ENCODE measurements around the gene C1orf159. TPM values are rescaled to one million over a fixed set of nuclear protein-coding genes. Genes with fewer than 3 reads are reported as not detected.

The C1orf159 gene
- total and polyA plus RNA-seq, 9 of the 15 experiments (the other 6 are each of a cell fraction or from before 2014, with no cell fraction given) = 0.28 to 54.9 (median 10.6) TPM

- WGBS (ENCODE audit: insufficient coverage, low coverage, missing lambda C conversion rate) = 9% methylated on average over 12 of the region's 12 CpGs
- TF ChIP-seq, protein P1, sequence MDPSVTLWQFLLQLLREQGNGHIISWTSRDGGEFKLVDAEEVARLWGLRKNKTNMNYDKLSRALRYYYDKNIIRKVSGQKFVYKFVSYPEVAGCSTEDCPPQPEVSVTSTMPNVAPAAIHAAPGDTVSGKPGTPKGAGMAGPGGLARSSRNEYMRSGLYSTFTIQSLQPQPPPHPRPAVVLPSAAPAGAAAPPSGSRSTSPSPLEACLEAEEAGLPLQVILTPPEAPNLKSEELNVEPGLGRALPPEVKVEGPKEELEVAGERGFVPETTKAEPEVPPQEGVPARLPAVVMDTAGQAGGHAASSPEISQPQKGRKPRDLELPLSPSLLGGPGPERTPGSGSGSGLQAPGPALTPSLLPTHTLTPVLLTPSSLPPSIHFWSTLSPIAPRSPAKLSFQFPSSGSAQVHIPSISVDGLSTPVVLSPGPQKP (CRISPR knock-in tag; IDR thresholded peaks at IDR 0.05) = 0 out of 2 replicates have a peak, but pooled peaks have one; percentile 60
- no peak for TF ChIP-seq PRPF4 (IDR thresholded peaks at IDR 0.05; ENCODE audit: insufficient read depth, low read depth, low read length, poor library complexity, severe bottlenecking)
- no peak for TF ChIP-seq SMARCA5 (IDR thresholded peaks at IDR 0.05)
- TF ChIP-seq GTF2F1 (IDR thresholded peaks at IDR 0.05; ENCODE audit: low read depth, low read length) = no peak
- TF ChIP-seq ZNF778 (CRISPR knock-in tag; IDR thresholded peaks at IDR 0.05) = no peak
- TF ChIP-seq, protein P2, sequence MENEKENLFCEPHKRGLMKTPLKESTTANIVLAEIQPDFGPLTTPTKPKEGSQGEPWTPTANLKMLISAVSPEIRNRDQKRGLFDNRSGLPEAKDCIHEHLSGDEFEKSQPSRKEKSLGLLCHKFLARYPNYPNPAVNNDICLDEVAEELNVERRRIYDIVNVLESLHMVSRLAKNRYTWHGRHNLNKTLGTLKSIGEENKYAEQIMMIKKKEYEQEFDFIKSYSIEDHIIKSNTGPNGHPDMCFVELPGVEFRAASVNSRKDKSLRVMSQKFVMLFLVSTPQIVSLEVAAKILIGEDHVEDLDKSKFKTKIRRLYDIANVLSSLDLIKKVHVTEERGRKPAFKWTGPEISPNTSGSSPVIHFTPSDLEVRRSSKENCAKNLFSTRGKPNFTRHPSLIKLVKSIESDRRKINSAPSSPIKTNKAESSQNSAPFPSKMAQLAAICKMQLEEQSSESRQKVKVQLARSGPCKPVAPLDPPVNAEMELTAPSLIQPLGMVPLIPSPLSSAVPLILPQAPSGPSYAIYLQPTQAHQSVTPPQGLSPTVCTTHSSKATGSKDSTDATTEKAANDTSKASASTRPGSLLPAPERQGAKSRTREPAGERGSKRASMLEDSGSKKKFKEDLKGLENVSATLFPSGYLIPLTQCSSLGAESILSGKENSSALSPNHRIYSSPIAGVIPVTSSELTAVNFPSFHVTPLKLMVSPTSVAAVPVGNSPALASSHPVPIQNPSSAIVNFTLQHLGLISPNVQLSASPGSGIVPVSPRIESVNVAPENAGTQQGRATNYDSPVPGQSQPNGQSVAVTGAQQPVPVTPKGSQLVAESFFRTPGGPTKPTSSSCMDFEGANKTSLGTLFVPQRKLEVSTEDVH (IDR thresholded peaks at IDR 0.05; ENCODE audit: low read depth, partially characterized antibody) = no peak
- peak; percentile 24; the same call in 1 of the 2 replicates for TF ChIP-seq USF1 (CRISPR knock-in tag; IDR thresholded peaks at IDR 0.05)
- peak; percentile 15 for TF ChIP-seq PCBP1 (IDR thresholded peaks at IDR 0.05; ENCODE audit: low read depth, low read length, poor library complexity, severe bottlenecking)
- TF ChIP-seq, protein P3, sequence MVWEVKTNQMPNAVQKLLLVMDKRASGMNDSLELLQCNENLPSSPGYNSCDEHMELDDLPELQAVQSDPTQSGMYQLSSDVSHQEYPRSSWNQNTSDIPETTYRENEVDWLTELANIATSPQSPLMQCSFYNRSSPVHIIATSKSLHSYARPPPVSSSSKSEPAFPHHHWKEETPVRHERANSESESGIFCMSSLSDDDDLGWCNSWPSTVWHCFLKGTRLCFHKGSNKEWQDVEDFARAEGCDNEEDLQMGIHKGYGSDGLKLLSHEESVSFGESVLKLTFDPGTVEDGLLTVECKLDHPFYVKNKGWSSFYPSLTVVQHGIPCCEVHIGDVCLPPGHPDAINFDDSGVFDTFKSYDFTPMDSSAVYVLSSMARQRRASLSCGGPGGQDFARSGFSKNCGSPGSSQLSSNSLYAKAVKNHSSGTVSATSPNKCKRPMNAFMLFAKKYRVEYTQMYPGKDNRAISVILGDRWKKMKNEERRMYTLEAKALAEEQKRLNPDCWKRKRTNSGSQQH (CRISPR knock-in tag; IDR thresholded peaks at IDR 0.05) = no peak
- TF ChIP-seq, protein P4, sequence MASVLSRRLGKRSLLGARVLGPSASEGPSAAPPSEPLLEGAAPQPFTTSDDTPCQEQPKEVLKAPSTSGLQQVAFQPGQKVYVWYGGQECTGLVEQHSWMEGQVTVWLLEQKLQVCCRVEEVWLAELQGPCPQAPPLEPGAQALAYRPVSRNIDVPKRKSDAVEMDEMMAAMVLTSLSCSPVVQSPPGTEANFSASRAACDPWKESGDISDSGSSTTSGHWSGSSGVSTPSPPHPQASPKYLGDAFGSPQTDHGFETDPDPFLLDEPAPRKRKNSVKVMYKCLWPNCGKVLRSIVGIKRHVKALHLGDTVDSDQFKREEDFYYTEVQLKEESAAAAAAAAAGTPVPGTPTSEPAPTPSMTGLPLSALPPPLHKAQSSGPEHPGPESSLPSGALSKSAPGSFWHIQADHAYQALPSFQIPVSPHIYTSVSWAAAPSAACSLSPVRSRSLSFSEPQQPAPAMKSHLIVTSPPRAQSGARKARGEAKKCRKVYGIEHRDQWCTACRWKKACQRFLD (CRISPR knock-in tag; IDR thresholded peaks at IDR 0.05) = no peak
- peaks cover 69 to 82% of the 10 kb centered on the region in 2 experiments for H3K27me3 ChIP-seq (ENCODE audit: control insufficient read depth in 2 of 2, insufficient read depth in 2 of 2, low read length in 2 of 2)
- no peaks in the 10 kb centered on the region for H3K79me2 ChIP-seq (ENCODE audit: control insufficient read depth, insufficient read depth, low read length)
- no TSS peak for BruUV-seq (replicated peaks)
- H3K27ac ChIP-seq (ENCODE audit: extremely low read depth, low read depth, low read length) = no peak overlapping the region
- H3K9me1 ChIP-seq (ENCODE audit: control insufficient read depth, insufficient read depth, low read length) = no peaks in the 10 kb centered on the region
- H2AFZ ChIP-seq (ENCODE audit: low read depth, low read length) = no peak overlapping the region
- no peak for ATAC-seq
- no peaks in the 10 kb centered on the region for H3K36me3 ChIP-seq (ENCODE audit: control insufficient read depth, insufficient read depth, low read length)
- CTCF ChIA-PET (ENCODE audit: low intra/inter-chr PET ratio) = no interaction called here
- POLR2A ChIA-PET = no interaction called here
- no peak overlapping the region for H3K4me2 ChIP-seq (ENCODE audit: insufficient read depth, low read length)
- FAIRE-seq = no peak
- peaks cover 0 to 93% of the 10 kb centered on the region in 2 experiments; a peak in 2 of 5 replicates for H3K4me1 ChIP-seq (replicated peaks in 1 of 2; ENCODE audit: control insufficient read depth in 2 of 2, insufficient read depth in 2 of 2, low read length in 2 of 2)
- H3K4me3 ChIP-seq = no peak overlapping the region
- DNase-seq (ENCODE audit: extremely low read depth in 1 of 4, low spot score in 3 of 4) = no peak
- no peaks in the 10 kb centered on the region for H3K9me3 ChIP-seq (replicated peaks; ENCODE audit: control insufficient read depth, insufficient read depth, low read depth, low read length)
- intact Hi-C loops (cut with micrococcal nuclease) (no loop called here), in situ Hi-C loops (cut with MboI) (no loop called here)
- peaks cover 6% of the 10 kb centered on the region; the same call in 1 of the 2 replicates for H4K20me1 ChIP-seq (replicated peaks; ENCODE audit: control insufficient read depth, insufficient read depth, low read length)
- no peak overlapping the region for H3K9ac ChIP-seq (ENCODE audit: insufficient read depth in 1 of 2, low read depth in 2 of 2, low read length in 2 of 2)
Observed at GRCh38 chr1:1165485-1165884, 49.6 kb upstream of the C1orf159 start.
